Measurements from ENCODE around the gene ATP6AP1. TPM values are rescaled to one million over a fixed set of nuclear protein-coding genes. Genes with fewer than 3 reads are reported as not detected.

The ATP6AP1 gene
- total RNA-seq, 4 donors from 2014 or later = 29.0 to 50.0 (median 43.1) TPM

- H3K36me3 ChIP-seq = peaks cover 0 to 100% of the 10 kb centered on the region in 2 donors
- 97% methylated on average over 12 of the region's 23 CpGs; no CpG with 5 or more reads in 1 of the 2 donors for WGBS, 2 donors (ENCODE audit: low coverage in 1 of 2)
Observed at GRCh38 chrX:154468217-154468616, 39.7 kb downstream of the ATP6AP1 start.

GRCh38 chrX:154469114-154469513, 40.6 kb downstream of the ATP6AP1 start:
- no peak for ATAC-seq
- no peak overlapping the region for H3K27ac ChIP-seq
- H3K27me3 ChIP-seq = no peaks in the 10 kb centered on the region
- H3K36me3 ChIP-seq = peaks cover 0 to 93% of the 10 kb centered on the region in 2 donors
- no peak overlapping the region for H3K4me3 ChIP-seq
- TF ChIP-seq EP300 (IDR thresholded peaks at IDR 0.05) = no peak
- no peak for TF ChIP-seq CTCF (IDR thresholded peaks at IDR 0.05)
- TF ChIP-seq POLR2A (IDR thresholded peaks at IDR 0.05) = no peak
- no peak for TF ChIP-seq POLR2AphosphoS5 (IDR thresholded peaks at IDR 0.05)
- 40% methylated on average over 1 of the region's 9 CpGs; no CpG with 5 or more reads in 1 of the 2 donors for WGBS, 2 donors (ENCODE audit: low coverage in 1 of 2)
- no peaks in the 10 kb centered on the region for H3K9me3 ChIP-seq
- H3K4me1 ChIP-seq = no peaks in the 10 kb centered on the region

More at GRCh38 chrX:154468217-154468616, 39.7 kb downstream of the ATP6AP1 start:
- ATAC-seq = no peak
- Histone ChIP-seq H3K4me3 (no peak overlapping the region), H3K27me3 (no peaks in the 10 kb centered on the region), H3K27ac (no peak overlapping the region), H3K4me1 (no peaks in the 10 kb centered on the region), H3K9me3 (no peaks in the 10 kb centered on the region)
- TF ChIP-seq EP300 (IDR thresholded peaks at IDR 0.05) (no peak), CTCF (IDR thresholded peaks at IDR 0.05) (no peak), POLR2A (IDR thresholded peaks at IDR 0.05) (no peak), POLR2AphosphoS5 (IDR thresholded peaks at IDR 0.05) (no peak)

- Histone ChIP-seq H3K4me1 (no peaks in the 10 kb centered on the region), H3K27me3 (no peaks in the 10 kb centered on the region), H3K36me3 (peaks cover 0 to 85% of the 10 kb centered on the region in 2 donors), H3K27ac (no peak overlapping the region), H3K9me3 (no peaks in the 10 kb centered on the region), H3K4me3 (no peak overlapping the region)
- TF ChIP-seq EP300 (IDR thresholded peaks at IDR 0.05) (no peak), POLR2AphosphoS5 (IDR thresholded peaks at IDR 0.05) (no peak), CTCF (IDR thresholded peaks at IDR 0.05) (no peak), POLR2A (IDR thresholded peaks at IDR 0.05) (no peak)
- ATAC-seq = no peak
- WGBS, 2 donors (ENCODE audit: low coverage in 1 of 2) = 100% methylated on average over 2 of the region's 18 CpGs; no CpG with 5 or more reads in 1 of the 2 donors
Observed at GRCh38 chrX:154469880-154470279, 41.4 kb downstream of the ATP6AP1 start.

GRCh38 chrX:154470434-154470833, 42.0 kb downstream of the ATP6AP1 start:
- no peaks in the 10 kb centered on the region for H3K4me1 ChIP-seq
- no peak overlapping the region for H3K4me3 ChIP-seq
- TF ChIP-seq EP300 (IDR thresholded peaks at IDR 0.05) = no peak
- no peak for TF ChIP-seq POLR2A (IDR thresholded peaks at IDR 0.05)
- no peak for TF ChIP-seq POLR2AphosphoS5 (IDR thresholded peaks at IDR 0.05)
- no peak for TF ChIP-seq CTCF (IDR thresholded peaks at IDR 0.05)
- H3K27me3 ChIP-seq = no peaks in the 10 kb centered on the region
- WGBS, 2 donors (ENCODE audit: low coverage in 1 of 2) = no CpG with 5 or more reads among the region's 14 CpGs
- ATAC-seq = no peak
- H3K9me3 ChIP-seq = no peaks in the 10 kb centered on the region
- H3K36me3 ChIP-seq = peaks cover 0 to 79% of the 10 kb centered on the region in 2 donors
- H3K27ac ChIP-seq = no peak overlapping the region

- Histone ChIP-seq H3K27me3 (no peaks in the 10 kb centered on the region), H3K9me3 (no peaks in the 10 kb centered on the region), H3K4me1 (no peaks in the 10 kb centered on the region), H3K27ac (no peak overlapping the region), H3K4me3 (no peak overlapping the region), H3K36me3 (peaks cover 0 to 73% of the 10 kb centered on the region in 2 donors)
- TF ChIP-seq POLR2A (IDR thresholded peaks at IDR 0.05) (no peak), CTCF (IDR thresholded peaks at IDR 0.05) (no peak), EP300 (IDR thresholded peaks at IDR 0.05) (no peak), POLR2AphosphoS5 (IDR thresholded peaks at IDR 0.05) (no peak)
- no peak for ATAC-seq
- WGBS, 2 donors (ENCODE audit: low coverage in 1 of 2) = 60 to 94% methylated on average over 1 to 5 of the region's 23 CpGs
Observed at GRCh38 chrX:154470914-154471568, 42.6 kb downstream of the ATP6AP1 start.

Data from gastroesophageal sphincter (tissue), 4 donors.